NCI-H526 (cell line): ENCODE data around the gene ZC3H18.
A peak's percentile ranks its signal among the peaks of the same experiment; 100 is the strongest.
"Not testable (repeated sequence)": the region's sequence is repeated elsewhere in the genome, so short reads cannot be mapped to it uniquely, and the experiment has no call there.

Source experiments
- DNase-seq, 2 experiments: peaks; one replicate each; lab custom pipeline; 2025; lab: John Stamatoyannopoulos, UW

Gene ZC3H18

GRCh38 chr16:88605186-88606147 is 35.3 kb downstream of the ZC3H18 start:
- no peak for DNase-seq

GRCh38 chr16:88606148-88606757 is 36.0 kb downstream of the ZC3H18 start:
- DNase-seq: no peak

- no peak for DNase-seq
Observed at GRCh38 chr16:88608076-88608475, 37.9 kb downstream of the ZC3H18 start.

- DNase-seq: not testable (repeated sequence)
Observed at GRCh38 chr16:88609426-88609825, 39.2 kb downstream of the ZC3H18 start.

- DNase-seq: no peak
Observed at GRCh38 chr16:88610080-88610479, 39.9 kb downstream of the ZC3H18 start.

GRCh38 chr16:88610909-88611812 is 41.0 kb downstream of the ZC3H18 start:
- no peak for DNase-seq

- DNase-seq: no peak
Observed at GRCh38 chr16:88613293-88613692, 43.1 kb downstream of the ZC3H18 start.

- no peak for DNase-seq
Observed at GRCh38 chr16:88613911-88614817, 44.0 kb downstream of the ZC3H18 start.

- DNase-seq: no peak
Observed at GRCh38 chr16:88614818-88615580, 44.8 kb downstream of the ZC3H18 start.

GRCh38 chr16:88616320-88616719 is 46.1 kb downstream of the ZC3H18 start:
- DNase-seq: no peak

GRCh38 chr16:88616736-88617135 is 46.5 kb downstream of the ZC3H18 start:
- DNase-seq: no peak

GRCh38 chr16:88617268-88618031 is 47.2 kb downstream of the ZC3H18 start:
- DNase-seq: peak in 1 of 2 experiments; percentile 20

GRCh38 chr16:88618182-88618955 is 48.2 kb downstream of the ZC3H18 start:
- no peak for DNase-seq

- no peak for DNase-seq
Observed at GRCh38 chr16:88618956-88619667, 48.9 kb downstream of the ZC3H18 start.

- DNase-seq: no peak
Observed at GRCh38 chr16:88619859-88620815, 49.9 kb downstream of the ZC3H18 start.

GRCh38 chr16:88622125-88622524 is 51.9 kb downstream of the ZC3H18 start:
- DNase-seq: no peak

- no peak for DNase-seq
Observed at GRCh38 chr16:88622866-88623265, 52.7 kb downstream of the ZC3H18 start.
